Small intestine (tissue), 7 donors: Measurements from ENCODE around the gene PSEN2. TPM values are rescaled to one million over a fixed set of nuclear protein-coding genes. Genes with fewer than 3 reads are reported as not detected.

Source experiments
- DNase-seq, 2 donors: peaks; one replicate each; pipeline versions ENCODE4 v3.0.0 to v3.0.0-alpha.2; 2013
- FAIRE-seq: peaks from 2 replicates; lab custom pipeline; 2012; peaks lifted over from hg19 to GRCh38; lab: Jason Lieb, UNC
- H3K27ac ChIP-seq, 3 donors: one replicate each; pipeline ENCODE4 v1.5.1; 2013; ENCODE audit warnings: low read length in 2 of 3, mild to moderate bottlenecking in 2 of 3, control low read depth in 1 of 3, inconsistent platforms in 1 of 3, low read depth in 1 of 3, moderate library complexity in 1 of 3
- H3K27me3 ChIP-seq, 3 donors: one replicate each; pipeline ENCODE4 v1.6.1; 2013; ENCODE audit warnings: low read length in 3 of 3, inconsistent platforms in 1 of 3; ENCODE audit not compliant: control insufficient read depth in 3 of 3, insufficient read depth in 3 of 3
- H3K36me3 ChIP-seq, 3 donors: one replicate each; pipeline ENCODE4 v1.6.1; 2013; ENCODE audit warnings: low read length in 3 of 3, inconsistent platforms in 1 of 3, low read depth in 1 of 3, mild to moderate bottlenecking in 1 of 3, moderate library complexity in 1 of 3; ENCODE audit not compliant: control insufficient read depth in 3 of 3, insufficient read depth in 2 of 3
- H3K4me1 ChIP-seq, 3 donors: one replicate each; pipeline ENCODE4 v1.6.1; 2013; ENCODE audit warnings: low read length in 2 of 3, inconsistent platforms in 1 of 3, low read depth in 1 of 3, mild to moderate bottlenecking in 1 of 3, moderate library complexity in 1 of 3; ENCODE audit not compliant: control insufficient read depth in 3 of 3, insufficient read depth in 2 of 3
- H3K4me3 ChIP-seq, 3 donors: one replicate each; pipeline ENCODE4 v1.5.1; 2013; ENCODE audit warnings: low read length in 3 of 3, control low read depth in 1 of 3, inconsistent platforms in 1 of 3, low read depth in 1 of 3, mild to moderate bottlenecking in 1 of 3, moderate library complexity in 1 of 3
- H3K9me3 ChIP-seq, 2 donors: one replicate each; pipeline ENCODE4 v1.6.1; 2013; ENCODE audit warnings: low read depth in 1 of 2, low read length in 1 of 2; ENCODE audit not compliant: control insufficient read depth in 2 of 2, insufficient read depth in 1 of 2
- WGBS, 3 donors: extraction: QIAGEN DNeasy Blood & Tissue Kit; methylation state at CpG; one replicate each; pipeline ENCODE4 v1.1.7; 2013; 5-methylcytosine and 5-hydroxymethylcytosine counted together
- polyA plus RNA-seq, 4 donors: library from polyadenylated mRNA; stranded (reverse) in 3 of 4; unstranded in 1 of 4; fragments of 200-250 nt in 3 of 4; fragments of 120-200 nt in 1 of 4; gene quantifications; one replicate each; pipeline versions ENCODE4 v1.2.1 to v1.2.3, GENCODE V29; 2013
- donor health status: healthy with polysubstance abuse.
- donor health status: control.
- donor health status: control.
- donor health status: Bipolar disorder and iron deficiency.
- donor health status: healthy.

The PSEN2 gene
- polyA plus RNA-seq, 4 donors = 13.3 to 19.5 (median 18.4) TPM

- WGBS, 3 donors = 11 to 21% (median 13%) methylated on average over 7 of the region's 7 CpGs
- Histone ChIP-seq H3K4me1 (peaks cover 4 to 19% (median 6%) of the 10 kb centered on the region in 3 donors), H3K27ac (peak overlapping the region; percentile 3 to 78 (median 38)), H3K9me3 (no peaks in the 10 kb centered on the region), H3K27me3 (no peaks in the 10 kb centered on the region), H3K36me3 (no peaks in the 10 kb centered on the region), H3K4me3 (peak overlapping the region in 2 of 3 donors; percentile 35 to 68)
- DNase-seq = no peak
- no peak for FAIRE-seq
Observed at GRCh38 chr1:226870026-226870400, 403 bp upstream of the PSEN2 start.

DNA sequence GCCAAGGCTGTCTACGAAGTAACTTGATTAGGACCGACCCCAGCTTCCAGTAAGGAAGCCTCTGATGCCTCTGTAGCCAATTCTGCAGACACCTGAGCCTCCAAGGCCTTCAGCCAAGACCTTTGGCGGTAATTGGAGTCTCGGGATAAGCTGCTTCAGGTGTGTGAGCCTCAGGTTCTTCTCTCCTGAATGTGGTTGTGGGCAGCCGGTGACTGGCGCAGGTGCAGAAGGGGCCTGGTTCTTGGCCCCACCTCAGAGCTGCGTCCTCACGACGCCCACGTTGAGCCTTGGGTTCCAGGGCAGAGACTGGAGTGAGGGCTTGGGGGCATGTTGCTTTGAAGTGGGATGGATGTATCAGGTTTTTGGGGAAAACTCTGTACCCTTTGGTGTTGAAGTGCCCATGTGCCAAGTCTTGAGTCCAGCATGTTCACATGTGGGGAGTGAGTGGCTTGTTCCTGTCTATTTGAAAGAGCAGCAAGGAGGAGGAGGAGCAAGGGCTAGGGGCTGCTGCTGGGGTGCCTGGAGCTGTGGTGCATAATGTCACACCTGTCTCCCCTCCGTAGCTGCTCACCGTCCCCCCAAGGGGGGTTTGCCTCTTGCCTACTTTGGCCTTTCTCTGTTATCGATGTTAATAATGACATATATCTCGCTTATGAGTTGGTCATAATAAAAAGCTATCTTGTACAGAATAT lies 1.4 kb downstream of the PSEN2 start:
- peak overlapping the region in 1 of 3 donors; percentile 68 for H3K4me3 ChIP-seq
- no peaks in the 10 kb centered on the region for H3K9me3 ChIP-seq
- peaks cover 4 to 26% (median 6%) of the 10 kb centered on the region in 3 donors for H3K4me1 ChIP-seq
- DNase-seq (peak; percentile 15 to 17), FAIRE-seq (no peak)
- no peaks in the 10 kb centered on the region for H3K27me3 ChIP-seq
- no peak overlapping the region for H3K27ac ChIP-seq
- peaks cover 0 to 4% (median 2%) of the 10 kb centered on the region in 3 donors for H3K36me3 ChIP-seq
- WGBS, 3 donors = 68 to 84% (median 77%) methylated on average over 14 of the region's 14 CpGs

DNA sequence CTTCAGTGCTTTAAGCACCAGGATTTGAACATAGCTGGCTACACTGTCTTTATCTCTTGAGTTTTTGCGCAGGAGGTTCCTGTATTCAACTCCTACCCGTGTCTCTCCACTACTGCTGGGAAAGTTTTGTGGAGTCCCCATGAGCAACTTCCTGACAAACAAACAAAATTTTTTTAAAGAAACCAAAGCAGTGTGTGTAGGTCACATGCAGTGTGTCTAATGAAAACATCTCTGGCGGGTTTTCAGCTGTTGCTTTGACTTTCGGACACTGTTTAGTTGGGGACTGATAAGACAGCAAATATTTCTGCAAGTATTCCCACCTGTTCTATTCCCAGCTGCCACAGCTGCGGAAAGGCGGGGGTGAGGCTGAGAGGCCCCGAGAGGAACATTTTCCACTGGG lies 2.0 kb downstream of the PSEN2 start:
- no peaks in the 10 kb centered on the region for H3K27me3 ChIP-seq
- DNase-seq (peak in 1 of 2 donors; percentile 33), FAIRE-seq (no peak)
- H3K4me1 ChIP-seq = peaks cover 4 to 26% (median 6%) of the 10 kb centered on the region in 3 donors
- no peaks in the 10 kb centered on the region for H3K9me3 ChIP-seq
- no peak overlapping the region for H3K27ac ChIP-seq
- H3K4me3 ChIP-seq = no peak overlapping the region
- peaks cover under 1 to 10% (median 3%) of the 10 kb centered on the region in 3 donors for H3K36me3 ChIP-seq
- 29 to 55% (median 42%) methylated on average over 7 of the region's 7 CpGs for WGBS, 3 donors

DNA sequence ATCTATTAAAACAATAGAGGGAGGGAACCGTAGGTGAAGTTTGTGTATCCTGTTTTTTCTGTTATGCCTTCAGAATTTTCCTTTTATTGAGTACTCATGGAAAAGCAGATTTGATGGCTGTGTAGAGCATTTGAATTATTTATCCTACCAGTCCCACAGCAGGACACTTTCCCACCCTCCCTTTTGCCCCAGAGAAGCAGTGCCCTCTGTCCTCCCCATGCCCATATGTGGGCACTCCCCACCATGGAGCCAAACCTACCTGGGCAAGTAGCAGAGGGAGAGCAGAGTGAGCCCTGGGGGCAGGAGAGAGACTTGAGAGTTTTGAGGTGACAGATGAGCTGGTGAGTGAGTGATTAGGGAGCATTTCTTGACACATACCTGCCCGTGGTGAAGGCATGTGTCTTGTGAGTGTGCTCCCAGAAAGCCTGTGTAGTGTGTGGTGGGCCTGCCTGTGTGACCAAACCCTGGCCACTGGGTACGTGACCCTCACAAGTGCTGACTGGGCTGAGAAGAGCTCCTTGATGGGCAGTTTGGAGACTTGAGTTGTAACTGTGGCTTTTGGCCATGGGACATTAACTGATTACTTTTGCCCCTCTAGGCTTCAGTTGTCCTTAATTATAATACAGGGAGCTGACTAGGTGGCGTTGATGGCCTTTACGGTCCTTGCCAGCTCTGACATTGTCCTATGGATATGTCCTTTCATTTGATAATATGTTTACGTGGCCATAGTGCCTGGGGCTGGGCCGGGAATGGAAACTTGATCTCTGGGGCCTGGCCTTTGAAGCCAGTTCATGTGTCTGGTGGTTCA lies 3.6 kb downstream of the PSEN2 start:
- FAIRE-seq = no peak
- Histone ChIP-seq H3K27me3 (no peaks in the 10 kb centered on the region), H3K4me3 (no peak overlapping the region), H3K9me3 (no peaks in the 10 kb centered on the region), H3K4me1 (peaks cover 4 to 26% (median 6%) of the 10 kb centered on the region in 3 donors), H3K27ac (no peak overlapping the region), H3K36me3 (peaks cover 3 to 18% (median 3%) of the 10 kb centered on the region in 3 donors)
- DNase-seq = no peak
- WGBS, 3 donors = 81 to 88% (median 87%) methylated on average over 7 of the region's 7 CpGs

- WGBS, 3 donors = 86 to 87% (median 87%) methylated on average over 12 of the region's 12 CpGs
Observed at GRCh38 chr1:226874579-226875425, 4.4 kb downstream of the PSEN2 start.

DNA sequence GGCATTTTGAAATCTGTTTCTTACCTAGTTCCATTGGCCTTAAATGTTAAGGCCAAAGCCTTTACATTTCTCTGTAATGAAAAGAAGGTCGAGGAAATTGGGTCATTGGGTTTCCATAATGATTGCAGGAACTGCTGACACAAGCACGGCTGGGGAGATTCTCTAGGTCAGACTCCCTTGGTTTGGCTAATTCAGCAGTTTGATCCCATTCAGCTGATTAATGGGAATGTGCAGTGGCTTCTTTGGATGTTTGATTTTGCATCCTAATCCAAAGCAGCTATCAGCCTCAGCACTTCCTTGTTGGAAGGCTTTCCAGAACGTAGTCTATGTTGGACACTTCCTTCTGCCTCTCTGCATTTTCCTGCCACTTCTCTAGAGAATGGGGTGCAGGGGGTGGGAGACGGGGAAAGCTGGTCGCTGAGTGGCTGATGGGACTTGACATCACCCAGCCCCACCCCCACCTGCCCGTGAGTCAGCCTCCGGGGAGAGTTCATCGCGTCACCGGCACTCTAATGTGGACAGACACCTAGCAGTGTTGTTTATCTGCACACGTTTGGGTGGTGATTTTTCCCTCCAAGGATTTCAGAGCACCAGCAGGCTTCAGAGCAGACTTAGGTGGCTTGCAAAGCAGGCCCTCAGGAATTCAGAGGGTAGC lies 5.4 kb downstream of the PSEN2 start:
- no peaks in the 10 kb centered on the region for H3K9me3 ChIP-seq
- no peak overlapping the region for H3K4me3 ChIP-seq
- peaks cover 4 to 26% (median 6%) of the 10 kb centered on the region in 3 donors for H3K4me1 ChIP-seq
- WGBS, 3 donors = 16 to 46% (median 28%) methylated on average over 11 of the region's 11 CpGs
- DNase-seq (peak; percentile 89 to 90), FAIRE-seq (no peak)
- H3K36me3 ChIP-seq = peaks cover 3 to 31% (median 5%) of the 10 kb centered on the region in 3 donors
- H3K27ac ChIP-seq = peak overlapping the region in 2 of 3 donors; percentile 40 to 73
- no peaks in the 10 kb centered on the region for H3K27me3 ChIP-seq

More at GRCh38 chr1:226874579-226875425, 4.4 kb downstream of the PSEN2 start:
- Histone ChIP-seq H3K36me3 (peaks cover 3 to 26% (median 3%) of the 10 kb centered on the region in 3 donors), H3K27ac (no peak overlapping the region), H3K9me3 (no peaks in the 10 kb centered on the region), H3K4me1 (peaks cover 4 to 26% (median 6%) of the 10 kb centered on the region in 3 donors), H3K4me3 (no peak overlapping the region), H3K27me3 (no peaks in the 10 kb centered on the region)
- DNase-seq = no peak
- no peak for FAIRE-seq

- H3K27me3 ChIP-seq = no peaks in the 10 kb centered on the region
- DNase-seq (no peak), FAIRE-seq (no peak)
- H3K4me3 ChIP-seq = no peak overlapping the region
- 83 to 86% (median 85%) methylated on average over 7 of the region's 7 CpGs for WGBS, 3 donors
- H3K36me3 ChIP-seq = peaks cover 3 to 43% (median 5%) of the 10 kb centered on the region in 3 donors
- peaks cover 0 to 20% (median 0%) of the 10 kb centered on the region in 3 donors for H3K4me1 ChIP-seq
- H3K9me3 ChIP-seq = no peaks in the 10 kb centered on the region
- H3K27ac ChIP-seq = no peak overlapping the region
Observed at GRCh38 chr1:226877669-226878068, 7.3 kb downstream of the PSEN2 start.
